HG02798 (cell line): ENCODE data around the gene ZNF175.
"Not testable (repeated sequence)": the region's sequence is repeated elsewhere in the genome, so short reads cannot be mapped to it uniquely, and the experiment has no call there.

Experiments used
- ATAC-seq: cut with Tn5 transposase; IDR thresholded peaks from one replicate; pipeline ENCODE4 v1.9.1; 2021; ENCODE audit warnings: mild to moderate bottlenecking; ENCODE audit not compliant: unreplicated experiment, poor library complexity

Gene ZNF175

DNA sequence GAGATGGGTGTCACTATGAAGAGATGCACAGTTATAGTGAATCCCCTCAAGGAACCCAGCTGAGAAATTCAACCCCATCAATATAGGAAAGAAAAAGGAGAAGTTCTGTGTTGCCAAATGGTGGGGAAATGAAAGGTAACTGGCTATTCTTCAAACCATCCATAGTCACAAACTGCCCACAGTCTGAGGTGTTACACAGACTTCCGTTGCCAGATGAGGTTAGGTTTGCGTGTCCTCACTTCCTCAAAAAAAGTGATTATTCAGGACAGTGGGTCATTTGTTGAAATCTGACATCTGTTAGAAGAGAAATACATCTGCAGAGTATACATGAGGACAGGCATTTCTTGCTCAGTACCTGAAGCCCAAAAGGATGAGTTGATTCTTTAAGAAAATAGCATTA lies 50.1 kb downstream of the ZNF175 start:
- ATAC-seq, result no peak

DNA sequence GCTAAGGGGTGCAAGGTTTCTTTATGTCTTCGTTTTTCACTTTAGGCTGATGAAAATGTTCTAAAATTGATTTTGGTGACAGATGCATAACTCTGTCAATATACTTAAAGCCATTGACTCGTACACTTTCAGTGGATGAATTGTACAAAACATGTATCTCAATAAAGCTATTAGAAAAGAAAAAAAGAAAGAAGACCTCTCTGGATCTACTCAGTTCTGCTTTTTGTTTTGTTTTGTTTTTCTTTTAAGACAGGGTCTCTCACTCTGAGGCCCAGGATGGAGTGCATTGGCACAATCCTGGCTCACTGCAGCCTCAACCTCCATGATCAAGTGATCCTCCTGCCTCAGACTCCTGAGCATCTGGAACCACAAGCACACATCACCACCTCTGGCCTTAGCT lies 55.6 kb downstream of the ZNF175 start:
- ATAC-seq, result no peak

DNA sequence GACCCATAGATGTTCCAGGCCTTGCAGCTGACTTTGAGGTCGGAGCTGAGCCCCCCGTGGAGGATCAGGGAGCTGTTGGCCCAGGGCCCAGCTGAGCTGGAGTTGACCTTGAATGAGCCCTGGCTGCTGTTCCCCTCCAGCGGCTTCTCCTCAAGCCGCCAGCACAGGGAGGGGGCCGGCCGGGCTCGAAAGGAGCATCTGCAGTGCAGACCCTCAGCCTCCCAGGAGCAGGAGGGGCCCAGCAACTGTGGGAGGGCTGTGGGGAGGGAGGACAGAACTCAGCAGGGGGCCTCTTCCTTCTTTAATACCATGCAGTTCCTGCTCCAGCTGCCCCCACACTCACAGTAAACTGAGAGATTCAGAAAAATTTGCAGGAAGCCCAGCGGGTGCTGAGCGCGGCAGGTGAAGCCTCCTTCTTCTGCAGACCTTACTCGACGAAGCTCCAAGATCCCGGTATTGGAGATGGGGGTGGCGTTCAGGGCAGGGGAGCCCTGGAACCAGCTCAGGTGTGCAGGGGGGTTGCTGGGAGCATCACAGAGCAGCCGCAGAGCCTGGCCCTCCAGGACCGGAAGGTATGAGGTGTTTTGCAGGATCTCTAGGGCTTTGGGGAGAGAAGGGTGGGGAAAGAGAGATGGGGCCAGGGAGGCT lies 56.5 kb downstream of the ZNF175 start:
- ATAC-seq, result no peak

DNA sequence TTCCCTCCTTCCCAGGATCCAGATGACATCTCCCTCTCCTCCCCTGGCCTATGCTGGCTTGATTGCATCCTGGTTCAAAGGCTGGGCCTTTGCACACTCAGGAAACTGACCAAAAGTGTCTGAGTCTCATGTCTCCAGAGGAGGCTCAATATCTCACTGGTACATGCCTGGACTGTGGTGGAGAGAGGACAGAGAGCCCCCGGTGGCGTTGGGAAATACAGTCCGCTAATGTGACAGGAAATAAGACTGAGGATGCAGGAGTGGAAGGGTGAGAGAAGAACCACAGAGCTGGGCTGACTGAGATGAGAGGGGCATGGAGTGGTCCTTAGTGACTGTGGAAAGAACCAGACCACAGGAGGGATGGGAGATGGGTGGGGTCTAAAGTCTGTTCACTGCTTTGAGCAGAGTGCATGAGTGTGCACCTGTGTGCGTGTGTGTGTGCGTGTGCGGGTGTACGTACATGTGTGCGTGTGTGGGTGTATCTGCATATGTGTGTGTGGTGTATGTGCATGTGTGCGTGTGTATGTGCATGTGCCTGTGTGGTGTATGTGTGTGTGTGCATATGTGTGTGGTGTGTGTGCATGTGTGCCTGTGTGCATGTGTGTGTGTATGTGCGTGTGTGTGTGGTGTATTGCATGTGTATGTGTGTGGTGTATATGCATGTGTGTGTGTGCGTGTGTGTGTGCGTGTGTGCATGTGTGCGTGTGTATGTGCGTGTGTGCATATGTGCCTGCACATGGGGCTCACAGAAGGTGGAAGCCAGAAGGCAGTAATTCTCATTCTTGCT lies 57.3 kb downstream of the ZNF175 start:
- no peak for ATAC-seq

DNA sequence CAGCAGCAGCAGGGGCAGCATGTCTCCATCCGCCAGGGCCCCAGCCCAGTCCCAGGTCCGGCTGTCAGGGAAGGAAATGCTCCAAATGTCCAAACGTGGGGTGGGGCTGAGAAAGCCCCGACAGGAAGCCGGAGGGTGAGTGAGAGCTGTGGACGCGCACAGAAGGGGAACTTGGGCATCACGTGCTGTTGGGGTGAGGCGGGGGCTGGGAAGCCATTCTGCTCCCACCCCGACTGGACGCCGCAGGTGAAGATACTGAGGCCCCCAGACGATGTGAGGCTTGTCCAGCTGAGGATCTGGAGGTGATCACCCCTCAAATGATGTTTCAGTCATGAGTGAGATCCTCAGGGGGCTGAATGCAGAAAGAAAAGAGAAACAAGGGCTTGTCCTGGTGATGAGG lies 59.2 kb downstream of the ZNF175 start, which contains the start of gene SIGLEC5:
TSS of gene SIGLEC5 (minus strand) at position 87 of the 400 bp plus-strand sequence. CDS start at position 21, 66 bp downstream.
- not testable (repeated sequence) for ATAC-seq

DNA sequence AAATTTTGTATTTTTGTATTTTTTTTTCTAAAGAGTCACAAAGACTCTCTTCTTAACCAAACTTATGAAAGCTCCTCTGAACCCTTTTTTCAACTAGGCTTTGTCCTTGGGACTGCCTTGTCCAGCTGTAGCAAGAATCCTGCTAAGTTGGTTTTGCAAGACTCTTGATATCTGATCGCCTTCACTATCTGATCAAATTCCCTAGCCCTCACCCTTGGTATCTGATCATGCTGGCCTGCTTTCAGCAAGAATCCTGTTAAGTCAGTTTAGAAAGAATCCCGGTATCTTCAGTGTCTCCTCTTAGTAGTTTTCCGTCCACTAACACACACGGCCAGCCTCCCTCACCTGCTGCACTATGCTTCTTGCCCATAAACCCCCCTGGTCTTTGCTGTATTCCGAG lies 61.0 kb downstream of the ZNF175 start:
- no peak for ATAC-seq

DNA sequence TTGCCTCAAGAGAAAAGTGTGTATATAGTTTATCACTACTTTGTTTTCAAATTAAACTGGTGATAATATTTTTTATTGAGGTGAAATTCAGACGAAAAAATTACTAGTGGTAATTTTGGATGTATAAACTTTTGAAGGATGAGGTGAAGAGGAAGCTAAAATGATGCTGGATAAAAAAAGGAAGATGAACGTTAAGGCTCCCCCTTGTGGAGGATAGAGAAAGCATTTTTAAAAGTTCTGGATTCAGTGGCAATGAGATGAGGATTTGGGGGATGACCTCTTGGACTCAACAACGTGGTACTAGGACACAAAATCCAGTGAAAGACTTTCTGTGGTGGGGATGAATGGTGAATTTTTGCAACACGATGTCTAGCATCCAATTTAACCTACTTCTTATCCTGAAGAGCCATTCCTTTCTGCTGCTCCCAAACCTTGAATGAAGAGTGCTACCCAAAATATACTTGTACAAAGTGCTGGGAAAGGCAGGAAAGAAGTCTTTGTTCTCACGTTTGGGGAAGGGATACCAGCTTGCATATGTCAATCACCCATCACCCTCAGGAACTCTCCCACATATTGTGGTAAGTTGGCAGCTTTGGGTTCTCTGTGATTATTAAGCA lies 66.4 kb downstream of the ZNF175 start:
- ATAC-seq, result no peak

DNA sequence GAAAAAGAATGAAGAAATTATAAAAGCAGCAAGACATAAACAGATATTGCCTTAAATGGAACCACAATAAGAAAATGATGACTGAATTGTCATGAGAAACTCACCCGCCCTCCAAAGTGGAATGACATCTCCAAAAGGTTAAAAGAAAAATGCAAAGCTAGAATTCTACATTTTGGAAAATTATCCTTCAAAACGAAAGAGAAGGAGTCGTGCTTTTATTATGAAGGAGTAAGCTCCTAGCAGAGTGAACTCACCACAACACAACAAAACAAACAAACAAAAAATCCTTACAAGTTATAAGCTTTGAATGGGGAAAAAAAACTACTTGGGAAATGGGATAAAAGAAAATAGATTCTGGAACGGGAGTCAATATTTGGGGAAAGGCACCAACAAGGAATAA lies 68.8 kb downstream of the ZNF175 start:
- no peak for ATAC-seq

DNA sequence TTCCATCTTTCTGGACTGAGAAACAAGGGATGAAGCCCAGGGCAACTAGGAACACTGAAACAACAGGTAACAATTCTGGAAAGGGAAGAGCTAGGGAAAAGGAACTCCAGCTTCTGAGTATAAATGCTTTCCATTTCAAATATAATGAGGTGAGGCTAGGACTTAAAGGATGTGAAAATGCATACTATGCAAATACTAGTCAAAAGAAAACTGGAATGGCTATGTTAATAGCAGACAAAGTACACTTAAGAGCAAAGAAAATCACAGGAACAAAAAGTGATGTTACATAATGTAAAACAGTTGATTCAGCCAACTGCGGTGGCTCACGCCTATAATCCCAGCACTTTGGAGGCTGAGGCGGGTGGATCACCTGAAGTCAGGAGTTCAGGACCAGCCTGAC lies 69.3 kb downstream of the ZNF175 start:
- ATAC-seq, result no peak

DNA sequence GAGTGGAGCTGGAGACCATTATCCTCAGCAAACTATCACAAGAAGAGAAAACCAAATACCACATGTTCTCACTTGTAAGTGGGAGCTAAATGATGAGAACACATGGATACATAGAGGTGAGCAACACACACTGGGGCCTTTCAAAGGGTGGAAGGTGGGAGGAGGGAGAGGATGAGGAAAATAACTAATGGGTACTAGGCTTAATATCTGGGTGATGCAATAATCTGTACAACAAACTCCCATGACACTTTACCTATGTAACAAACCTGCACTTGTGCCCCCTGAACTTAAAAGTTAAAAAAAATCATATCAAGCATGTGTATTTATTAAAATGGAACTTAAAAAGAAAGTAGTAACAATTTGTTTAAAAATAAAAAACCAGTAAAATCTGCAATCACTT lies 70.6 kb downstream of the ZNF175 start:
- no peak for ATAC-seq
